Lower leg skin (tissue), 4 donors: Measurements from ENCODE around the gene SLC2A4. TPM values are rescaled to one million over a fixed set of nuclear protein-coding genes. Genes with fewer than 3 reads are reported as not detected.
A peak's percentile ranks its signal among the peaks of the same experiment; 100 is the strongest.

Experiments
- DNase-seq, 2 donors: peaks; one replicate each; pipeline ENCODE4 v3.0.0-alpha.2; 2019; ENCODE audit warnings: low spot score in 2 of 2
- H3K4me3 ChIP-seq: fragments of 200-600 bp; sonication (generic); 2 replicates; pipeline ENCODE4 v1.5.1; 2017; ENCODE audit warnings: mild to moderate bottlenecking, low read depth; ENCODE audit not compliant: poor library complexity, severe bottlenecking
- POLR2A ChIP-seq, 2 donors: fragments of 450-650 bp; IDR thresholded peaks; one replicate each; pipeline ENCODE4 v1.6.1; 2016 to 2017; ENCODE audit warnings: antibody characterized with exemption in 2 of 2, mild to moderate bottlenecking in 1 of 2, moderate library complexity in 1 of 2
- WGBS, 2 donors: methylation state at CpG; one replicate each; pipeline ENCODE4 v1.1.5; 2018; 5-methylcytosine and 5-hydroxymethylcytosine counted together
- intact Hi-C: fragments of 100-400 bp; cut with DNase I; formaldehyde crosslinking; loops from one replicate; pipeline ENCODE4 v1.15.0; 2023; ENCODE audit warnings: low total_unique reads
- total RNA-seq, 4 donors: library from RNA; depleted of rRNA; stranded (reverse); fragments of >200 nt; gene quantifications; one replicate each; pipeline ENCODE4 v1.1.0, GENCODE V29; 2016
- TF ChIP-seq, protein P1 (sequence below), 3 donors: fragments of 450-650 bp; IDR thresholded peaks; one replicate each; pipeline ENCODE4 v1.5.1; 2016; ENCODE audit warnings: antibody characterized with exemption in 3 of 3, mild to moderate bottlenecking in 3 of 3, moderate library complexity in 2 of 3

Gene SLC2A4
- 10 to 100 TPM in 2 of 4 donors, 1 to 10 TPM in 2; 4.3 to 13.6 (median 8.4) TPM for total RNA-seq

GRCh38 chr17:7281074-7281952 is at the start of gene SLC2A4:
Gene SLC2A4, plus strand, starts transcription at chr17:7281718. Its CDS starts 217 bp downstream, at chr17:7281935.
- DNase-seq, result peak; percentile 92 to 98
- peak within 1 kb of the TSS; percentile 29 for H3K4me3 ChIP-seq
- intact Hi-C loops, result loop anchor here (2.0 kb wide), 1 partner anchor 61 kb away; no protein-coding TSS in a partner anchor
- WGBS, 2 donors, result 0 to 1% methylated on average over 40 to 47 of the region's 71 CpGs
- TF ChIP-seq, protein P1, sequence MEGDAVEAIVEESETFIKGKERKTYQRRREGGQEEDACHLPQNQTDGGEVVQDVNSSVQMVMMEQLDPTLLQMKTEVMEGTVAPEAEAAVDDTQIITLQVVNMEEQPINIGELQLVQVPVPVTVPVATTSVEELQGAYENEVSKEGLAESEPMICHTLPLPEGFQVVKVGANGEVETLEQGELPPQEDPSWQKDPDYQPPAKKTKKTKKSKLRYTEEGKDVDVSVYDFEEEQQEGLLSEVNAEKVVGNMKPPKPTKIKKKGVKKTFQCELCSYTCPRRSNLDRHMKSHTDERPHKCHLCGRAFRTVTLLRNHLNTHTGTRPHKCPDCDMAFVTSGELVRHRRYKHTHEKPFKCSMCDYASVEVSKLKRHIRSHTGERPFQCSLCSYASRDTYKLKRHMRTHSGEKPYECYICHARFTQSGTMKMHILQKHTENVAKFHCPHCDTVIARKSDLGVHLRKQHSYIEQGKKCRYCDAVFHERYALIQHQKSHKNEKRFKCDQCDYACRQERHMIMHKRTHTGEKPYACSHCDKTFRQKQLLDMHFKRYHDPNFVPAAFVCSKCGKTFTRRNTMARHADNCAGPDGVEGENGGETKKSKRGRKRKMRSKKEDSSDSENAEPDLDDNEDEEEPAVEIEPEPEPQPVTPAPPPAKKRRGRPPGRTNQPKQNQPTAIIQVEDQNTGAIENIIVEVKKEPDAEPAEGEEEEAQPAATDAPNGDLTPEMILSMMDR (IDR thresholded peaks at IDR 0.05), result no peak
- no peak for TF ChIP-seq POLR2A (IDR thresholded peaks at IDR 0.05)

- no peak for DNase-seq
- TF ChIP-seq, protein P1 (IDR thresholded peaks at IDR 0.05), result no peak
- intact Hi-C loops, result no loop called here
- no peak overlapping the region for H3K4me3 ChIP-seq
- WGBS, 2 donors, result 80 to 82% methylated on average over 5 of the region's 5 CpGs
These were observed 49.4 kb upstream of the SLC2A4 start for GRCh38 chr17:7232114-7232513.

GRCh38 chr17:7233701-7234082 is 47.8 kb upstream of the SLC2A4 start:
- intact Hi-C loops, result no loop called here
- peak overlapping the region; percentile 67 for H3K4me3 ChIP-seq
- DNase-seq, result no peak
- WGBS, 2 donors, result 2 to 3% methylated on average over 9 of the region's 9 CpGs
- TF ChIP-seq POLR2A (IDR thresholded peaks at IDR 0.05), result no peak

- peak within 1 kb of the TSS; percentile 67 for H3K4me3 ChIP-seq
- WGBS, 2 donors, result 0% methylated on average over 43 to 71 of the region's 72 CpGs
- TF ChIP-seq, protein P1 (IDR thresholded peaks at IDR 0.05), result peak in 1 of 3 donors; percentile 67
- TF ChIP-seq POLR2A (IDR thresholded peaks at IDR 0.05), result no peak
- intact Hi-C loops, result no loop called here
- DNase-seq, result peak; percentile 97 to 100
These were observed 47.2 kb upstream of the SLC2A4 start, which contains the start of gene DVL2 for GRCh38 chr17:7234083-7234951. Gene DVL2, minus strand, starts transcription at chr17:7234517. Its CDS starts 255 bp downstream, at chr17:7234262.

GRCh38 chr17:7235693-7236665 is 45.5 kb upstream of the SLC2A4 start:
- no peak for DNase-seq
- 73 to 75% methylated on average over 22 of the region's 22 CpGs for WGBS, 2 donors
- no peak overlapping the region for H3K4me3 ChIP-seq
- intact Hi-C loops, result no loop called here
- TF ChIP-seq, protein P1 (IDR thresholded peaks at IDR 0.05), result no peak
- no peak for TF ChIP-seq POLR2A (IDR thresholded peaks at IDR 0.05)
